Medulla oblongata (tissue), 1 donor: ENCODE data around the gene JUN.

Source experiments
- DNase-seq: peaks from one replicate; pipeline ENCODE4 v3.0.0-alpha.2; 2015; ENCODE audit errors: extremely low spot score

The JUN gene

DNA sequence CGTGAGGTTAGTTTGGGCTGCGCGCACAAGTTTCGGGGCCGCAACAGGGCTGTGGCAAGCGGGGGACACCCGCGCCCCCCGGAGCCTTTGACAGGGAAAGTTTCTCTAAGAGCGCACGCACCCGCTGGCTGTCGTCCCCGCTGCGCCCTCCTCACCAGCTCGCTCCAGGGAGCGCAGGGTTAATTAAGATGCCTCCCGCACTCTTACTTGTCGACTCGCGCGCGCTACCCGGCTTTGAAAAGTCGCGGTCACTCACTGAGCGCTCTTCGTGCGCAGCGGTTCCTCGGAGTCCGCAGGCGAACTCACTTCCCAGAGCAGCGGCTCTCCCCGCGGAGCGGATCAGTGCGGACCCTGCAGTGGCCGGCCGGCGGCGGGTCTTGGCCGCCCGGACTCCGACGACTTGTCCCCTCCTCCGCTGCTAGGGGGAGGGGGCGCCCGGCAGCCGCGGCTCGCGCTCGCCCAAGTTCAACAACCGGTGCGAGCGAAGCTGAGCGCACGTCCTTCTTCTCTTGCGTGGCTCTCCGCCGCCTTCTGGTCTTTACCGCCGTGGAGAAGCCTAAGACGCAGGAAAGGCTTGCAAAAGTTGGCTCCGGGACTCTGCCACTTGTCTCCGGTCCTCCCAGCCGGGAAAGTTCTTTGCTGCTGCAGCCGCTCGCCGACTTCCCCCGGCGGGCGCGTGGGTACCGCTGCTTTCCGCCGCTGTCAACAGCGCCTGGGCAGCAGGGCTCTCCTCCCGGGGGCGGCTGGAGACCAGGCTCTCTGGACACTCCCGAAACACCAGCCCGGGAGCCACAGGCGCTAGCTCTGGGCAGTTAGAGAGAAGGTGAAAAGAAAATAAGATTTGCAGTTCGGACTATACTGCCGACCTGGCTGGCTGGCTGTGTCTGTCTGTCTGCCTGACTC, 506 bp downstream of the JUN start:
- peak; percentile 58 for DNase-seq

- peak; percentile 52 for DNase-seq
Observed at GRCh38 chr1:58782178-58783089, 1.4 kb downstream of the JUN start.

DNA sequence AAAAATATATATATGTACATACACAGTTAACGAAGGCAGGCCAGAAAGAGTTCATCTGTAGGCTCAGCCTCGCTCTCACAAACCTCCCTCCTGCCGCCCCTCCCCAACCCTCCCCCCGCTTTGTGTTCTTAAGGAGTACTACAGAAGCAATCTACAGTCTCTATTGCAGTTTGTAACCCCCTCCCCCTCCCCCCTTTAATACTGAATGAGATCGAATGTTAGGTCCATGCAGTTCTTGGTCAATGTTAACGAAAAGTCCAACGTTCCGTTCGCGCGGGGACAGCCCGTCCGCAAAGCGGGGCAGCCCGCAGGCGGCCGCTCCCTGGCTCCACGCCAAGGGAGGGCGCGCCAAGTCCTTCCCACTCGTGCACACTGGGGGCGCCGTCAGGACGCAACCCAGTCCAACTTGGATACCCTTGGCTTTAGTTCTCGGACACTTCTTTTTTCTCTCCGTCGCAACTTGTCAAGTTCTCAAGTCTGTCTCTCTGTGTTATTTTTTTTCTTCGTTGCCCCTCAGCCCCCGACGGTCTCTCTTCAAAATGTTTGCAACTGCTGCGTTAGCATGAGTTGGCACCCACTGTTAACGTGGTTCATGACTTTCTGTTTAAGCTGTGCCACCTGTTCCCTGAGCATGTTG, 2.2 kb downstream of the JUN start:
- DNase-seq = peak; percentile 83

GRCh38 chr1:58780836-58781452, 2.9 kb downstream of the JUN start:
- peak; percentile 51 for DNase-seq

DNA sequence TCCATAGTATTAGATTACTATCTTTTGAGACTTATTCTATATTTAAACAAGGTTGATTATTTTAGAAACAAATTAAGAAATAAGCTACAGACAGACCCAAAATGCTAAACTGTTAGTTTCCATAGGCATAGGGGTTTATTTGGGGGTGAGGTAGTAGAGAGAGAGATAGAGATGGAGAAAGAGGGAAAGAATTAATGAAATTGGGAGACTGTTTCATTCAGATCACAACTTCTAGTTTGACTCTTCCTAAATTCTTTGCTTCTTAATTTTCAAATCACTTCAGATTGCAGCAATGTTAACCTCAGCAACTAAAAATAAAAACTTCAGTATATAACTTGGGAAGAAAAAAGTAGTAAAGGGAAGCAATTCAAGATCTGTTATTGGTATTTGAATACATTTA, 3.4 kb downstream of the JUN start:
- no peak for DNase-seq

DNA sequence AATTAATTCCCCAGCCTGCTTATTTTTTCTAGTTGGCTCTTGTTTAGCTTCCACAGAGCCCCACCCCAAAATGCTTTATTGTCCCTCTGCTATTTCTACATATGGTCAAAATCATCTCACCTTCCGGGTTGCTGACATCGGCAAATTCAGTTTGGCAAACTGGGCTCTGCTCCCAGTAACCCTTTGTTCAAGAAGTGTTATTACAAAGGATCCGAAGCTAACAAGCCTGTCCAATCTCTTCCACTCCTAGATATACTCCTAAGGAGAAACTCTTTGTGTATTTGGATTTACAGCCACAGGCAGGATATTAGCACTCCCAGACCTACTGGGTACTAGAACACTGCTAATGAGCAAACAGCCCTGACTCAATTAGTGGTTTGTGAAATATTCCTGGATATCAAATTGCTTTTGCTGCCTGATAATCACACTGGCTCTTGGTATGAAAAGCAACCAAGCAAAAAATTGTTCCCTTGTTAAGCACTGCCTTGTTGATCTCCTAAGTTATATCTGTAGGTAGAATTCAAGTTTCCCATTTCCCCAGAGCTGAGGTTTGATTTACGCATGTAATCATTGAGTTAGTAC, 4.0 kb downstream of the JUN start:
- DNase-seq = peak; percentile 29

GRCh38 chr1:58779059-58779754, 4.6 kb downstream of the JUN start:
- DNase-seq = no peak

GRCh38 chr1:58778385-58779000, 5.4 kb downstream of the JUN start:
- no peak for DNase-seq

DNA sequence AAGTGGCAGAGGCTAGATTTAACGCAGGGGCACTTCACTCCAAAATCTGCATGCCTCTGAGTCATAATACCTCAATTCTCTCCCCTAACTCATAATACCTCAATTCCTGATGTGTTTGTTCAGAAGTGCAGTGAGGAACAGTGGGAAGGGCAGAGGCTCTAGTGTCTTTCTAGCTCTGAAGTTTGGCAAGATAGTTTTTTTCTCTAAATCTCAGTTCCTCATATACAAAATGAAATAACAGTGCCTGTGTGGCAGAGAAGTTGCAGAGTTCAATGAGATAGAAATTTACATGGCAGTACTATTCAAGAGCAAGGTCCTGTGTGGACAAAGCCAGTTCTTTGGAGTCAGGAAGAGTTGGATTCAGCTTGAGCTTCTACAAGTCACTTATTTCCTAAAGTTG, 9.8 kb downstream of the JUN start:
- no peak for DNase-seq

DNA sequence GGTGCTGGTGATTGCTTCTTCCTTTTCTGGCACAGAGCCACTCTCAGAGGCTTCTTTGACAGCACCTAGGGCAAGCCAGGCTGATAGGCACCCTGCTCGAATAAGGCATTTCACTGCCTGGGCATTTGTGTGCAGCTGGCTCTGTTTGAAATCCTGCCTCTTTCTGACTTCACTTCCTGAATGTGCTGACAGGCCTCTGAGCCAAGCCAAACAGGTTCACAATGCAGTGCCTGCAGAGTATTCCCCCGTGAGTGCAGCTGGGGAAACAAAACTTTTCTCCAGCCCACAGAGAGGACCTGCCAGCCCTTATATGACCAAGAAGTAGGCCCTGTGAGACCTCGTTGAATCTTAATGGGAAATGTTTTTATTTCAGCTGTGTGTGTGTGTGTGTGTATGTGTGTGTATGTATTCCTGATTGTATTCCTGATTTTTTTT, 10.4 kb downstream of the JUN start:
- peak; percentile 50 for DNase-seq

DNA sequence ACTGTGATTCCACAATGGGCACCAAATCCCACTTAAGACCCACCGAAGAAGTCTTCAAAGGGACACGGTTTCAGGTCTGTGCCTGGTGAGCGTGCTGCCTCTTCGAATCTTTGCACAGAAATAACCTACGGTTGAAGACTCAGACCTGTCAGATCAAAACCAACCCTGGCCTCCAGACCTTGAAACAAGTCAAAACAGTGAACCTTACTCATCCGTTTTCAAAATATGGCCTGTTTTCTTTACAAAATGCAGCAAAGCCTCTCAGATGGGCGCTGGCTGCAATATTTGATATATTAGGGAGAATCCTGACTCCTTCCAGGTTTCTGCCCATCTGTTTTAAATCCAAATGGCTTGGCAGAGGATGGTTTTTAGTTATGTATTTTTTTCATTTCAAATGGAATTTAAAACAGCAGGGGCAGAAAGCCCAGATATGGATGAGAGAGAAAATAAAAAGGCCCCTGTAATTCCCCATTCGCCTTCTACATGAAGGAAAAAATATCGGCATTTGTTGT, 14.0 kb downstream of the JUN start:
- no peak for DNase-seq

GRCh38 chr1:58768971-58769808, 14.7 kb downstream of the JUN start:
- DNase-seq = peak; percentile 82

DNA sequence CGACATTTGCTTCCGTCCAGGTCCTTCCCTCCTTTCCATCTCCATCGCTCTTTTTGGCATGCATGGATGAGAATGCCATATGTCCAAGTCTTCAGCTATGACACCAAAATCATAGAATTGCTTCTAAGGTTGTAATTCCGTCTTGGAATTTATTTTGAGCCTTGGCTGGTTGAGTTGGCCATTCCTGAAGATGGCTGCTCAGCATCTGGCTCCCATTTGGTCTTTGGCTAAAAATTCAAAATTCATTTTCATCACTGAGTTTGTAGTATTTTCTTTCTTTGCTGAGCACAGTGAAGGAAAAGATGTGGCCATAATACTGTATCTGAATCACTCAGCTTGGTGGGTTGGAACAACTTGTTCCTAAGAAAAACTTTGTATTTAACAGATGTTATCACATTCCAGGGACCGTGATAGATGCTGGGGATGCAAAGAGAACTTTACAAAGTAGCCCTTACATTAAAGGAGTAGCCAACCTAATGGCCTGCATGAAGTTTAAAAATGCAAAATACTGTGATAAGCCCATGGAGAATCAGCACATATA, 15.6 kb downstream of the JUN start:
- DNase-seq = no peak

- DNase-seq = no peak
Observed at GRCh38 chr1:58767143-58767542, 16.7 kb downstream of the JUN start.

DNA sequence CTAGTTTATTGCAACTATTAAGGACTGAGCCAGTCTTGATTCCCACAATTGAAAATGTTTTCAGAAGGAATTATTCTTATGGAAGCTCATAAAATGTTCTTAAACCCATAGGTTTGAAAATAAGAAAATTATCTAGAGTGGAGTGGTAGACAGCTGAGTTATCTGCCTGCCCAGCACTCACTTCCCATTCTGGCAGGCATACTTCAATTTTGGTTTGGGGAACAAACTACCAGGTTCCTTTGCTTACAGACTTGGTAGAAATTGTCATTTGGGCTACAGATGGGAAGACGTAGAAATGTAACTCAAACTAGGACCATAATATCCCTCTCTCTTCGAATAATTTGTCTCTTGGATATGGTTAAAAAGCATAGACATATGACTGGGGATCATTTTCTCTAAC, 18.4 kb downstream of the JUN start:
- no peak for DNase-seq

- no peak for DNase-seq
Observed at GRCh38 chr1:58765006-58765405, 18.8 kb downstream of the JUN start.

- DNase-seq = no peak
Observed at GRCh38 chr1:58764294-58764978, 19.4 kb downstream of the JUN start.

- no peak for DNase-seq
Observed at GRCh38 chr1:58763214-58763613, 20.6 kb downstream of the JUN start.
